ENCODE data around the gene GPR39.

Gene GPR39

GRCh38 chr2:132627536-132627935 lies 210.9 kb downstream of the GPR39 start:
- Histone ChIP-seq H3K27me3 (ENCODE audit: low read length) (no peaks in the 10 kb centered on the region), H2AFZ (ENCODE audit: low read depth, low read length, severe bottlenecking) (no peak overlapping the region), H3K4me3 (ENCODE audit: insufficient read depth, low read length, poor library complexity, severe bottlenecking) (no peak overlapping the region), H4K20me1 (ENCODE audit: low read depth, low read length) (no peaks in the 10 kb centered on the region), H3K4me2 (ENCODE audit: low read depth, low read length, poor library complexity, severe bottlenecking) (no peak overlapping the region), H3K9me2 (replicated peaks; ENCODE audit: insufficient read depth, low read length) (no peaks in the 10 kb centered on the region), H3K79me2 (ENCODE audit: insufficient read depth, low read length) (no peaks in the 10 kb centered on the region), H3K36me3 (ENCODE audit: low read length) (no peaks in the 10 kb centered on the region), H3K9ac (ENCODE audit: low read length) (no peak overlapping the region), H3F3A (ENCODE audit: insufficient read depth) (no peaks in the 10 kb centered on the region), H3K27ac (ENCODE audit: low read depth, low read length) (no peak overlapping the region), H3K9me3 (ENCODE audit: insufficient read depth, low read length) (no peaks in the 10 kb centered on the region)
- TF ChIP-seq EZH2phosphoT487 (conservative IDR thresholded peaks at IDR 0.05; ENCODE audit: low read length): no peak
- TF ChIP-seq CTCF (IDR thresholded peaks at IDR 0.05; ENCODE audit: insufficient read depth, low read length, poor library complexity, severe bottlenecking): no peak

GRCh38 chr2:132632000-132632649 lies 215.5 kb downstream of the GPR39 start:
- Histone ChIP-seq H4K20me1 (ENCODE audit: low read depth, low read length) (no peaks in the 10 kb centered on the region), H3K79me2 (ENCODE audit: insufficient read depth, low read length) (no peaks in the 10 kb centered on the region), H3K9me3 (ENCODE audit: insufficient read depth, low read length) (no peaks in the 10 kb centered on the region), H3K4me2 (ENCODE audit: low read depth, low read length, poor library complexity, severe bottlenecking) (no peak overlapping the region), H3K9ac (ENCODE audit: low read length) (no peak overlapping the region), H3K9me2 (replicated peaks; ENCODE audit: insufficient read depth, low read length) (no peaks in the 10 kb centered on the region), H3F3A (ENCODE audit: insufficient read depth) (no peaks in the 10 kb centered on the region), H2AFZ (ENCODE audit: low read depth, low read length, severe bottlenecking) (no peak overlapping the region), H3K36me3 (ENCODE audit: low read length) (no peaks in the 10 kb centered on the region), H3K27me3 (ENCODE audit: low read length) (no peaks in the 10 kb centered on the region), H3K27ac (ENCODE audit: low read depth, low read length) (no peak overlapping the region), H3K4me3 (ENCODE audit: insufficient read depth, low read length, poor library complexity, severe bottlenecking) (no peak overlapping the region)
- TF ChIP-seq EZH2phosphoT487 (conservative IDR thresholded peaks at IDR 0.05; ENCODE audit: low read length) (no peak), CTCF (IDR thresholded peaks at IDR 0.05; ENCODE audit: insufficient read depth, low read length, poor library complexity, severe bottlenecking) (no peak)

- Histone ChIP-seq H3K27ac (ENCODE audit: low read depth, low read length) (no peak overlapping the region), H3K4me3 (ENCODE audit: insufficient read depth, low read length, poor library complexity, severe bottlenecking) (no peak overlapping the region), H2AFZ (ENCODE audit: low read depth, low read length, severe bottlenecking) (no peak overlapping the region), H3K9ac (ENCODE audit: low read length) (no peak overlapping the region), H3F3A (ENCODE audit: insufficient read depth) (no peaks in the 10 kb centered on the region), H3K4me2 (ENCODE audit: low read depth, low read length, poor library complexity, severe bottlenecking) (no peak overlapping the region), H3K9me3 (ENCODE audit: insufficient read depth, low read length) (no peaks in the 10 kb centered on the region), H3K9me2 (replicated peaks; ENCODE audit: insufficient read depth, low read length) (no peaks in the 10 kb centered on the region), H3K36me3 (ENCODE audit: low read length) (no peaks in the 10 kb centered on the region), H3K79me2 (ENCODE audit: insufficient read depth, low read length) (no peaks in the 10 kb centered on the region), H4K20me1 (ENCODE audit: low read depth, low read length) (no peaks in the 10 kb centered on the region), H3K27me3 (ENCODE audit: low read length) (no peaks in the 10 kb centered on the region)
- no peak for TF ChIP-seq EZH2phosphoT487 (conservative IDR thresholded peaks at IDR 0.05; ENCODE audit: low read length)
- TF ChIP-seq CTCF (IDR thresholded peaks at IDR 0.05; ENCODE audit: insufficient read depth, low read length, poor library complexity, severe bottlenecking): no peak
These were observed 217.0 kb downstream of the GPR39 start for GRCh38 chr2:132633635-132634034.
